Breast epithelium (tissue), 3 donors: Measurements from ENCODE around the gene GPR107.

ENCODE experiments used
- POLR2A ChIP-seq: fragments of 450-650 bp; IDR thresholded peaks from one replicate; pipeline ENCODE4 v1.6.1; 2016; ENCODE audit warnings: antibody characterized with exemption, mild to moderate bottlenecking, moderate library complexity
- TF ChIP-seq, protein P1 (sequence below), 3 donors: fragments of 450-650 bp; IDR thresholded peaks; one replicate each; pipeline ENCODE4 v1.5.1; 2016 to 2017; ENCODE audit warnings: antibody characterized with exemption in 3 of 3, mild to moderate bottlenecking in 3 of 3, moderate library complexity in 3 of 3

- TF ChIP-seq POLR2A, result no peak
- TF ChIP-seq, protein P1, sequence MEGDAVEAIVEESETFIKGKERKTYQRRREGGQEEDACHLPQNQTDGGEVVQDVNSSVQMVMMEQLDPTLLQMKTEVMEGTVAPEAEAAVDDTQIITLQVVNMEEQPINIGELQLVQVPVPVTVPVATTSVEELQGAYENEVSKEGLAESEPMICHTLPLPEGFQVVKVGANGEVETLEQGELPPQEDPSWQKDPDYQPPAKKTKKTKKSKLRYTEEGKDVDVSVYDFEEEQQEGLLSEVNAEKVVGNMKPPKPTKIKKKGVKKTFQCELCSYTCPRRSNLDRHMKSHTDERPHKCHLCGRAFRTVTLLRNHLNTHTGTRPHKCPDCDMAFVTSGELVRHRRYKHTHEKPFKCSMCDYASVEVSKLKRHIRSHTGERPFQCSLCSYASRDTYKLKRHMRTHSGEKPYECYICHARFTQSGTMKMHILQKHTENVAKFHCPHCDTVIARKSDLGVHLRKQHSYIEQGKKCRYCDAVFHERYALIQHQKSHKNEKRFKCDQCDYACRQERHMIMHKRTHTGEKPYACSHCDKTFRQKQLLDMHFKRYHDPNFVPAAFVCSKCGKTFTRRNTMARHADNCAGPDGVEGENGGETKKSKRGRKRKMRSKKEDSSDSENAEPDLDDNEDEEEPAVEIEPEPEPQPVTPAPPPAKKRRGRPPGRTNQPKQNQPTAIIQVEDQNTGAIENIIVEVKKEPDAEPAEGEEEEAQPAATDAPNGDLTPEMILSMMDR (IDR thresholded peaks at IDR 0.05), result no peak
Observed at GRCh38 chr9:130106860-130107233, 53.1 kb downstream of the GPR107 start.
